Gastrocnemius medialis (tissue), 4 donors: ENCODE measurements around the gene MAPK6.
A peak's percentile ranks its signal among the peaks of the same experiment; 100 is the strongest.

Source experiments
- POLR2A ChIP-seq, 2 donors: fragments of 450-650 bp; IDR thresholded peaks; one replicate each; pipeline ENCODE4 v1.6.1; 2017; ENCODE audit warnings: antibody characterized with exemption in 2 of 2, mild to moderate bottlenecking in 2 of 2, moderate library complexity in 2 of 2
- TF ChIP-seq, protein P1 (sequence below), 5 experiments: fragments of 450-650 bp in 3 of 5; fragments of 200-600 bp in 2 of 5; sonication (generic) in 2 of 5; IDR thresholded peaks in 4 of 5; conservative IDR thresholded peaks in 1 of 5; 1 replicate in 4 of 5; 2 replicates in 1 of 5; pipeline ENCODE4 v1.5.1; 2016 to 2019; ENCODE audit warnings: antibody characterized with exemption in 5 of 5, mild to moderate bottlenecking in 3 of 5, moderate library complexity in 3 of 5

DNA sequence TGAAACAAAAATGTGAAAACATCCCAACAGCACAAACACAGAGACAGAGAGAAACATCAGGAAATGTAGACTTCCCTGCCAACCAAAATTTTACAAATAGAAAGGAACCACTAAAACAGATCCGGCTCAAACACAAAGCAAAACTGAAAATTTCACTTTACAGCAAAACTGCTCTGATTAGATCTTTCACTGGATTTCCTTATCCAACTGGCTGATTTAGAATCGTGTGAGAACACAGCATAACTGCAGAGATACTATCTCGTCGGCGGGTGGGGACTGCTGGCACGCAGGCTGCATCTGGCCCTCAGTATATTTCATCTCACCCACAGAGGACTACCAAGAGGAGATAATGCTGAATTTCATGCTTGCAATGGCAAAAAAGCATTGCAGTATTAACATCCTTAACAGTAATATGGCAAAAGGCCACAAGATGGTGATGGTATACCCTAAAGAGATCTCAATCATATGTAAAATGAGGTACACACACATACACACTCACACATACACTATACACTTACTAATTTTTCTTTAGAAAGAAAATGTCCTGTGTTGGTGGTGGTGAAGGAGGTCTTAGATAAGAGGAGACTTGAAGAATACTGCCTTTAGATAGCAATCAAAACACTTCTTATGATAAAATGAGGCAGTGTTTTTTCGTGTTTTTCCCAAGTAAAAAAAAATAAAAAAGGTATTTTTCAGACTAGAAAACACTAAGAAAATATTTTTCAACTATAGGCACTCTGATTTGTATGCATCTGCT, 36.8 kb upstream of the MAPK6 start:
- TF ChIP-seq, protein P1, sequence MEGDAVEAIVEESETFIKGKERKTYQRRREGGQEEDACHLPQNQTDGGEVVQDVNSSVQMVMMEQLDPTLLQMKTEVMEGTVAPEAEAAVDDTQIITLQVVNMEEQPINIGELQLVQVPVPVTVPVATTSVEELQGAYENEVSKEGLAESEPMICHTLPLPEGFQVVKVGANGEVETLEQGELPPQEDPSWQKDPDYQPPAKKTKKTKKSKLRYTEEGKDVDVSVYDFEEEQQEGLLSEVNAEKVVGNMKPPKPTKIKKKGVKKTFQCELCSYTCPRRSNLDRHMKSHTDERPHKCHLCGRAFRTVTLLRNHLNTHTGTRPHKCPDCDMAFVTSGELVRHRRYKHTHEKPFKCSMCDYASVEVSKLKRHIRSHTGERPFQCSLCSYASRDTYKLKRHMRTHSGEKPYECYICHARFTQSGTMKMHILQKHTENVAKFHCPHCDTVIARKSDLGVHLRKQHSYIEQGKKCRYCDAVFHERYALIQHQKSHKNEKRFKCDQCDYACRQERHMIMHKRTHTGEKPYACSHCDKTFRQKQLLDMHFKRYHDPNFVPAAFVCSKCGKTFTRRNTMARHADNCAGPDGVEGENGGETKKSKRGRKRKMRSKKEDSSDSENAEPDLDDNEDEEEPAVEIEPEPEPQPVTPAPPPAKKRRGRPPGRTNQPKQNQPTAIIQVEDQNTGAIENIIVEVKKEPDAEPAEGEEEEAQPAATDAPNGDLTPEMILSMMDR (IDR thresholded peaks at IDR 0.05 in 4 of 5, conservative IDR thresholded peaks at IDR 0.05 in 1 of 5): peak; percentile 18 to 44 (median 37)
- TF ChIP-seq POLR2A (IDR thresholded peaks at IDR 0.05): no peak
